GM13976 (cell line): ENCODE measurements around the gene HMGB4.

Experiments used
- DNase-seq: peaks from one replicate; pipeline ENCODE4 v3.0.0; 2012; ENCODE audit warnings: low spot score
- CTCF ChIP-seq: IDR thresholded peaks from 2 replicates; pipeline ENCODE4 v1.5.1; 2012; ENCODE audit warnings: borderline replicate concordance, mild to moderate bottlenecking; ENCODE audit not compliant: insufficient read depth; ENCODE audit errors: extremely low read depth, missing control alignments, control extremely low read depth
- in situ Hi-C: fragments of 300-500 bp; cut with MboI; formaldehyde crosslinking; loops from one replicate; pipeline ENCODE4 v1.12.0; 2022; ENCODE audit warnings: low sequenced_read_pairs, mixed read lengths, inconsistent platforms; ENCODE audit not compliant: unreplicated experiment

HMGB4 gene

DNA sequence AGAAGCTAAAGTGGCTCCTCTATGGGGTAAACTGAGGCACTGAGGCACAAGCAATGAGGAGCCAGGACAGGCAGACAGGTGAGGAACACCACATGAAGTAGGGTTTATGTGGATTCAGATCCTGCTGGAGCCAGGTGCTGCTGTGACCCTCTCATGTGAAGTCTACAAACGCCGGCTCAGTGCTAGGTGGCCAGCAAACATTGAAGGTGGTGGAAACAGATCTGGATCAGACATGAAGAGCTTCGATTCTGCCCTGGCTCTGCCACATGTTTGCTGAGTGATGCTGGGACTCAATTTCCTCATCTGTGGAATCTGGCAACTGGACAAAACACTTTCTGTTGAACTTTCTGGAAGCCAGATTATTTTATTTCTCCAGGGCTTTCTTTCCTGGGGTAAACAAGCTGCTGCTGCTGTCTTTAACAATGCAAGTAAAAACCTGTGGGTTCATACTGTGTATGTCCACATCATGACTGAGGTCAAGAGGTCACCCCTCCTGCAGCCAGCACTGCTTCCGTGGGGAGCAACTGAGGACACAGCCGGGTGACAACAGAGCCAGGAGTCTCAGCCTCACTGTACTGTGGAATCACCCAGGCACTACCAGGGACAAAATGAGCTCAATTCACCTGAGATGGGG, 33.3 kb downstream of the HMGB4 start:
- TF ChIP-seq CTCF: no peak
- no peak for DNase-seq
- in situ Hi-C loops: no loop called here

DNA sequence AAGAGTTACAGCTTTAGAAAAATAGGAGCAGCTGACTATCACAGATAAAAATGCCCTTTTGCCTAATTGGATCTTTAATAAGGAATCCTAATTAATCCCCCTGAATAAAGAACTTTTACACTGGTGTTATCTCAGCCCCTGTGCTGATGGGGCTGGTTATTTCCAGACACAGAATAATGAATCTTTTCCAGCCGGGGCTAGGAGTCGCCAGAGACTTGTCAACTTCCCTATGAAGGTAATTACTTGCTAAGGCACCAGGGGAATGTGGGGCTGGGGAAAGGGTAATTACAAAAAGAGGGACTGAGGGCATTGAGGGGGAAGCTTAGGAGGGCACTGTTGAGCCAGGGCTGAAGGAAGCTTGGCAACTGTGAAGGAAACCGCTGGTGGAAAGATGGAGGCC, 34.5 kb downstream of the HMGB4 start:
- TF ChIP-seq CTCF: no peak
- in situ Hi-C loops: no loop called here
- no peak for DNase-seq

DNA sequence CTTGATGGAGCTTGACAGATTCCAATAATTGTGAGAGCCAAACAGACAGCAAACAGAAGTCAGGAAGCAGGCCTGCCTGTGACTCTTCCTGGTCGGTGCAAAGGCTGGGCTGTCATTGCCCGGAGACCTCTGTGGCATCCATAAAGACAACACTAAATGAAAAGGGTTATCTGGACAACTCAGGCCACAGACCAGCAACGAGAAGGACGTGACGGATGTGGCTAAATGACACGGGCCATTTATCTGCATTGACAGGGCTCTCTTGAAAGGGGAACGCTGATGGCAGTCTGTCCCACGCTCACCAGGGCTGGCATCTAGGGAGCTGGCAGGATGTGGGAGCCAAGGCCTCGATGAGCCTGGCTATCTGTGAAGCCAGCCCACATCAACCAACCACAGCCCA, 35.0 kb downstream of the HMGB4 start:
- no peak for TF ChIP-seq CTCF
- DNase-seq: no peak

GRCh38 chr1:33899746-33900145, 35.9 kb downstream of the HMGB4 start:
- TF ChIP-seq CTCF: no peak
- in situ Hi-C loops: no loop called here
- no peak for DNase-seq

More for the DNA sequence above, 35.0 kb downstream of the HMGB4 start:
- in situ Hi-C loops: no loop called here

GRCh38 chr1:33902486-33903209, 38.8 kb downstream of the HMGB4 start:
- no peak for TF ChIP-seq CTCF
- in situ Hi-C loops: no loop called here
- no peak for DNase-seq

DNA sequence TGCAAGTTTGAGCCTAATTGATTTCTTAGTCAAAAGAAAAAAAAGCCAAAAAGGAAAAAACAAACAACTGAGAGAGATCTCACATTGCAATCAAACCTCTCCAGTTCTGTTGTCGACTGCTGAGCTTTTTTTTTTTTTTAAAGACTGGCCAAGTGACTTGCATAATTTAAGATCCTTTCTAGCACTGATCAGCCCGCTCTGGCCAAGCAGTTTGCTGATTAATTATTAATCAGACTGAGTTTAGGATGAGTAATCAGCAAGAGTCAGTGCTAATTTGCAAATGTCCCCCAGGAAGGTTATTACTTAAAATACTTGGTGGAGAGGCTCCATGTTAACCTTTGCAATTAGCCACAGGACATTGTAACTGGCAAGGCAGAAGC, 39.3 kb downstream of the HMGB4 start:
- in situ Hi-C loops: no loop called here
- no peak for TF ChIP-seq CTCF
- DNase-seq: no peak
